NOMO-1 treated with DMSO at 0.1 percent for 48 hours (cell line): ENCODE measurements around the gene TTLL10.

Experiments used
- DNase-seq: peaks from one replicate; lab custom pipeline; 2025; ENCODE audit not compliant: unreplicated experiment; lab: John Stamatoyannopoulos, UW

The TTLL10 gene

GRCh38 chr1:1245178-1245816, 71.6 kb downstream of the TTLL10 start:
- DNase-seq, result no peak

- no peak for DNase-seq
These were observed 72.3 kb downstream of the TTLL10 start for GRCh38 chr1:1245817-1246576.

- no peak for DNase-seq
These were observed 73.1 kb downstream of the TTLL10 start, which contains the start of gene C1QTNF12 for GRCh38 chr1:1246577-1247340. Gene C1QTNF12, minus strand, starts transcription at chr1:1246722. Its CDS starts 32 bp downstream, at chr1:1246690.

DNA sequence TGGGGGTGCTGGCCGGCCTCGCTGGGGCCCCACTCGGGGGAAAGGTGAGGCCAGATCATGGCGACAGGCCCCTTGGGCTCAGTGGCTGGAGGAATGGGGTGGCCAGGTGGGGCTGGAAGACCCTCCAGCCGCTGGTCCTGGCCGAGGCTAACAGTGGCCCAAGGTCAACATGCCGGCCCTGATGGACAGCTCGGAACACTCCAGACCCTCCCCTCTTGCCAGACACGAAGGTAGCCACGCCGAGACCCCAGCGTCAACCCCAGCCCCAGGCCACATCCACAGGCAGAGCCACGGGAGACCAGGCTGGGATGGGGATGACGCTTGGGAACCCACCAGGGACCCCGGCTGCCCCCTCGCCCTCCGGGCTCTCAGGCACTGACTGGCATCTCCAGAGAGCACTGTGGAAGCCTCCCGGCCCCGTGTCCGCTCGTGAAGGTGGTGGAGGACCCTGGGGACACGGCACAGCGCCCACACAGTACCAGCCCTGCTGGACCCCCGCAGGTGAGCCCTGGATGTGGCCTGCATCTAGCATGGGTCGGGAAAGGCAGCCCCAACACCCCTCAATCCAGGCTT, 73.7 kb downstream of the TTLL10 start:
- no peak for DNase-seq
